Rectal smooth muscle tissue (tissue), 1 donor: ENCODE measurements around the gene ATP13A1.
"Not testable (repeated sequence)": the region's sequence is repeated elsewhere in the genome, so short reads cannot be mapped to it uniquely, and the experiment has no call there.

Experiments
- H3K27ac ChIP-seq: one replicate; pipeline ENCODE4 v1.7.0; 2013; ENCODE audit warnings: low read depth, low read length, inconsistent platforms
- H3K27me3 ChIP-seq: one replicate; pipeline ENCODE4 v1.7.0; 2013; ENCODE audit warnings: low read length; ENCODE audit not compliant: control insufficient read depth, insufficient read depth
- H3K36me3 ChIP-seq: one replicate; pipeline ENCODE4 v1.7.0; 2013; ENCODE audit warnings: low read length; ENCODE audit not compliant: control insufficient read depth, insufficient read depth
- H3K4me1 ChIP-seq: one replicate; pipeline ENCODE4 v1.7.0; 2013; ENCODE audit warnings: low read length; ENCODE audit not compliant: control insufficient read depth, insufficient read depth
- H3K4me3 ChIP-seq: one replicate; pipeline ENCODE4 v1.7.0; 2013; ENCODE audit warnings: low read length
- H3K9ac ChIP-seq: one replicate; pipeline ENCODE4 v1.7.0; 2013; ENCODE audit warnings: low read length

Gene ATP13A1

DNA sequence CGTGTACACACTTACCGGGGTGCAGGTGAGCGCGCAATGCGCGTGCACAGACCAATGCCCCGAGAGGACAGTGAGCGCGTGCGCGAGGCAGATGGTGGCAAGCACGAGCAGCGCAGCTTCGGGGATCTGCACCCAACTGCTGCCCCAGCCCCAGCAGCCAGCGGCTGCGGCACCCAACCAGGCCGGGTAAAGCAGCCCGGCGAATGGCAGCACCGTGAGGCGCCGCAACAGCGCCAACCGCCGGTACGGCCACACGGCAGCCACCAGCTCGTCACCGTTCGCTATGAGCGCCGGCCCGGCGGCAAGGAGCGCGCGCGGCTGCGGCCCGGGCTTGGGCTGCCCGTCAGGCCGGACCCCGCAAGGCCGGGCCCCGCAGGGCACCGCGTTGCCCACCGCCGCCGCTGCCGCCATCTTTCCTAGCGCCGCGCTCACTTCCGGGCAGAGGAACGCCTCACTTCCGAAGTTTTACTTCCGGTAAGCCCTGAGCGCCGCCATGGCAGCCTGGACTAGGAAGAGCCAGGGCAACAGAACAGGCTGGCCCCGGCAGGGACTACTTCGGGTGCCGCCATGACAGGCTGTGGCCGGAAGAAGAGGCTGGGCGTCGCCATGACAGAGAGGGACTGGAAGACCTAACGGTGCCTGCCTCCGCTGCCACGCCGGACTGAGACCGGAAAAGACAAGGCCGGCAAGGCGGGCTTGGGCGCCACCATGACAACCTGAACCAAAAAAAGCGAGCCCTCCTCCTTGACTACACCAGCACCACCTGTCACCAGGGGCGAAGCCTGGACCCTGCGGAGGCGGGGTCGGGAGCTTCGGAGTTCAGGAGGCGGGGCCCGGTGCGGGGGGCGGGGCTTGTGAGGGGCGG, at the start of gene ATP13A1:
Gene ATP13A1, minus strand, starts transcription at position 421 of the 865 bp plus-strand sequence. Its CDS starts 10 bp downstream, at position 411.
- Histone ChIP-seq H3K27ac (peak within 1 kb of the TSS; percentile 97), H3K27me3 (no peaks in the 10 kb centered on the region), H3K36me3 (peaks cover 11% of the 10 kb centered on the region), H3K4me3 (peak within 1 kb of the TSS; percentile 78), H3K9ac (peak within 1 kb of the TSS; percentile 34), H3K4me1 (no peaks in the 10 kb centered on the region)

DNA sequence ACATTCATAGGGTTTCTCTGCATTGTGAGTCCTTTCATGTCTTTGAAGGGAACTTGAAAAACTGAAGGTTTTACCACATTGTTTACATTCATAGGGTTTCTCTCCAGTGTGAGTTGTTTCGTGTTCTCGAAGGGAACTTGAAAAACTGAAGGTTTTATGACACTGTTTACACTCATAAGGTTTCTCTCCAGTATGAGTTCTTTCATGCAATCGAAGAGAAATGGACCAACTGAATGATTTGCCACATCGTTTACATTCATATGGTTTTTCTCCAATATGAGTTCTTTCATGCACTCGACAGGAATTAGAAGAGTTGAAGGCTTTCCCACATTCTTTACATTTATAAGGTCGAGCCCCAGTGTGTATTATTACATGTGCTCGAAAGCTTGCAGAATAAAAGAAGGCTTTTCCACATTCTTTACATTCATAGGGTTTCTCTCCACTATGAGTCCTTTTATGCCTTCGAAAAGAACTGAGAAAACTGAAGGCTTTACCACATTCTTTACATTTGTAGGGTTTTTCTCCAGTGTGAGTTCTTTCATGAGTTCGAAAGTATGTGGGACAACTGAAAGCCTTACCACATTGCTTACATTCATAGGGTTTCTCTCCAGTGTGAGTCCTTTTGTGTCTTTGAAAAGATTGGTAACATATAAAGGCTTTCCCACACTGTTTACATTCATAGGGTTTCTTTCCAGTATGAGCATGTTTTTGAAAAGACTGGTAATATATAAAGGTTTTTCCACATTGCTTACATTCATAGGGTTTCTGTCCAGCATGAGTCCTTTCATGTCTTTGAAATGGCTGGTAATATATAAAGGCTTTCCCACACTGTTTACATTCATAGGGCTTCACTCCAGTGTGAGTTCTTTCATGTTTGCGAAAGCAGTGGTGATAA, 48.7 kb upstream of the ATP13A1 start:
- Histone ChIP-seq H3K27me3 (no peaks in the 10 kb centered on the region), H3K4me1 (no peaks in the 10 kb centered on the region), H3K27ac (no peak overlapping the region), H3K4me3 (no peak overlapping the region), H3K36me3 (peaks cover 33% of the 10 kb centered on the region), H3K9ac (no peak overlapping the region)

DNA sequence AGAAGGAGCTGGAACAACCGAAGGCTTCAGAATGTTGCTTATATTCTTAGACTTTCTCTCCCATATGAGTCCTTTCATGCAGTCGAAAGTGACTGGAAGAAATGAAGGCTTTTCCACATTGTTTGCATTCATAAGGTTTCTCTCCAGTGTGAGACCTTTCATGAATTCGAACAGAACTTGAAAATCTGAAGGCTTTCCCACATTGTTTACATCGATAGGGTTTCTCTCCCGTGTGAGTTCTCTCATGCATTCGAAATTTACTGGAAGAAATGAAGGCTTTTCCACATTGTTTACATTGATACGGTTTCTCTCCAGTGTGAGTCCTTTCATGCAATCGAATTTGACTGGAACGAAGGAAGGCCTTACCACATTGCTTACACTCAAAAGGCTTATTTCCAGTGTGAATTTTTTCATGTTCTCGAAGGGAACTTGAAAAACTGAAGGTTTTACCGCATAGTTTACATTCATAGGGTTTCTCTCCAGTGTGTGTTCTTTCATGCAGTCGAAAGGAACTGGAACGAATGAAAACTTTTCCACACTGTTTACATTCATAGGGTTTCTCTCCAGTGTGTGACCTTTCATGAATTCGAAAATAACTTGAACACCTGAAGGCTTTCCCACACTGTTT, 47.9 kb upstream of the ATP13A1 start:
- no peak overlapping the region for H3K4me3 ChIP-seq
- peaks cover 33% of the 10 kb centered on the region for H3K36me3 ChIP-seq
- H3K4me1 ChIP-seq, result no peaks in the 10 kb centered on the region
- H3K27me3 ChIP-seq, result no peaks in the 10 kb centered on the region
- H3K27ac ChIP-seq, result no peak overlapping the region
- no peak overlapping the region for H3K9ac ChIP-seq

DNA sequence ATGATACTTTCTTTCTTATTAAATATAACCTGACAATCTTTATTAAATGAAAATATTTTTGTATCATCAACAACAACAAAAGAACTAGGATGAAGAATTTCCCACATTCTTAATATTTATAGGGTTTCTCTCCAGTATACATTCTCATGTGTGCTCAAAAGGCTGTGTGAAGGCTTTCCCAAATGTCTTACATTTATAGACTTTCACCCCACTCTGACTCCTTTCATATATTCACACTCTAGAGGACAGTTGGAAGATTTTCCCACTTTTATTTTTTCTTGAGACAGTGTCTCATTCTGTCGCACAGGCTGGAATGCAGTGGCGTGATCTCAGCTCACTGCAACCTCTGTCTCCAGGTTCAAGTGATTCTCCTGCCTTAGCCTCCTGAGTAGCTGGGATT, 47.0 kb upstream of the ATP13A1 start:
- Histone ChIP-seq H3K36me3 (peaks cover 30% of the 10 kb centered on the region), H3K4me1 (no peaks in the 10 kb centered on the region), H3K27ac (no peak overlapping the region), H3K4me3 (no peak overlapping the region), H3K9ac (no peak overlapping the region), H3K27me3 (no peaks in the 10 kb centered on the region)

DNA sequence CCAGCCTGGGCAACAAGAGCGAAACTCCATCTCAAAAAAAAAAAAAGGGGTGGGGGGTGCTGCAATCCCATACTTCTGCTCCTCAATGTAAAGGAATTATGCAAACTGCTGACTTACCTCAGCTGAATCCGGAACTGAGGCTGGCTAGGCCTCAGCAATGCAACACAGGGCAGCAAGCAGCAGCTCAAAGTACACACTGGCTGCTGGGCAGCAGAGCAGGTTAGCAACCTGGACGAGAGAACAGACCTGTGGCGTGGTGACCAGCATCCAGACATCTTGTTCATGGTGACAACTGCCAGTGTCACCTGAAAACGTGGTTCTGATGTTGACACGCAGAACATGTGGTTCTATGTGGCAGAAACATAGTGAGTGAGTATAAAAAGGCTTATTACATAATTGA, 41.4 kb upstream of the ATP13A1 start:
- Histone ChIP-seq H3K4me3 (no peak overlapping the region), H3K9ac (no peak overlapping the region), H3K4me1 (no peaks in the 10 kb centered on the region), H3K27ac (no peak overlapping the region), H3K36me3 (no peaks in the 10 kb centered on the region), H3K27me3 (no peaks in the 10 kb centered on the region)

DNA sequence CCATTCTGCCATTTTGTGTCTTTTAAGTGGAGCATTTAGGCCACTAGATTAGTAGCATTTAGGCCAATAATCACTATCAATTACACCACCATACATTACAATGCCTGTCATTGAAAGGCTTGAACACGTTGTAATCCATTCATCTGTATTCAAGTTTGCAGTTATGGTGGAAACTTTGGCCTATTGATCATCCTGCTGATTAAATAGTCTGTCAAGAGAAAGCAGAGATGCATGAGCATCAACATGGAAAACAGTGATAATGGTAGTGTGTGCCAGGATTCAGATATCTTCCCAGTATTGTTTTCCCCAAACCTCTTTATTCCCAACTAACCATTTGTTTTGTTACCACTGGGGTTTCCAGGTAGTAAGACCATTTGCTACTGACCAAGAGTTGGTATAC, 37.0 kb upstream of the ATP13A1 start:
- not testable (repeated sequence) for H3K4me1 ChIP-seq, H3K4me3 ChIP-seq, H3K27me3 ChIP-seq, H3K9ac ChIP-seq, H3K27ac ChIP-seq, H3K36me3 ChIP-seq

DNA sequence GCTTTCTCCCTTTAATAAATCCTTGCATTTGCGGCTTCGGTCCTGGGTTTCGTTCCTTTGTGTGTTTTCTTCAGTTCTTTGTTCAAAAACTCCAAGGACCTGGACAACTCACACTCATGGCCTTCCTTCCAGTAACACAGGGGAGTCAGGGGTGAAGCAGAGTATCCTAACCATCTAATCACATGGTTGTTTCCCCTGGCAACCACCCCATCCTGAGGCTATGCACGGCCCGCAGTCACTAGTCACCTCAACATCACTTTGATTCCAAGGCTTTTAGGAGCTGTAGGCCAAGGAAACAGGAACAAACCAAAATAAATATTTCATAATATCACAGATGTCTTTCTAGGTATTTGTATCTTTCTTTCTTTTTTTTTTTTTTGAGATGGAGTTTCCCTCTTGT, 34.1 kb upstream of the ATP13A1 start:
- Histone ChIP-seq H3K36me3 (no peaks in the 10 kb centered on the region), H3K4me1 (no peaks in the 10 kb centered on the region), H3K27ac (no peak overlapping the region), H3K4me3 (no peak overlapping the region), H3K27me3 (no peaks in the 10 kb centered on the region), H3K9ac (no peak overlapping the region)

DNA sequence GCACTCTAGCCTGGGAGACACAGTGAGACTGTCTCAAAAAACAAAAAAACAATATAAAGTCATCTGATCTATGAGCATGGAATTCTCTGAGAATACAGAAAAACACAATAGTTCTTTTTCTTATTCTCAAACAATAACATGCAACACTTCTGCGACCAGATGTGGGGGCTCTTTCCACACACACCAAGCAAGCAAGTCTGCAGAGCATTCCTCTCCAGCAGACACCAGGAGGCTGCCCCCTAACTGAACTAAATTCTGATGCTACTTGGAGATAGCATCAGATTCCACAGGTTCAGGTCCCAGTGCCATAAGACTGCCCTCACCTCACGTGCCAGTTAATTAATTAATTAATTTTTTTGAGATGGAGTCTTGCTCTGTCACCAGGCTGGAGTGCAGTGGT, 32.9 kb upstream of the ATP13A1 start:
- Histone ChIP-seq H3K4me1 (no peaks in the 10 kb centered on the region), H3K36me3 (no peaks in the 10 kb centered on the region), H3K27ac (no peak overlapping the region), H3K4me3 (no peak overlapping the region), H3K27me3 (no peaks in the 10 kb centered on the region), H3K9ac (no peak overlapping the region)

DNA sequence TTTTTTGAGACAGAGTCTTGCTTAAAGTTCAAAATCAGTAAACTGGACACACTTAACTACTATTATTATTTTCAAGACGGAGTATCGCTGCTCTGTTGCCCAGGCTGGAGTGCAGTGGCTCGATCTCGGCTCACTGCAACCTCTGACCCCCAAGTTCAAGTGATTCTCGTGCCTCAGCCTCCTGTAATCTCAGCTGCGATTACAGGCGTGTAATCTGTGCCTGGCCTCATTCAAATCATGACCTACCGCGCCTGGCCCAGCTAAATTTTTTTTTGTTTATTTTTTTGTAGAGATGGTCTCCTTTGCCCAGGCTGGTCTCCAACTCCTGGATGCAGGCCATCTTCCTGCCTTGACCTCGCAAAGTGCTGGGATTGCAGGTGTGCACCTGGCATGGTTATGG, 28.2 kb upstream of the ATP13A1 start:
- Histone ChIP-seq H3K36me3 (no peaks in the 10 kb centered on the region), H3K27ac (no peak overlapping the region), H3K9ac (no peak overlapping the region), H3K4me1 (no peaks in the 10 kb centered on the region), H3K27me3 (no peaks in the 10 kb centered on the region), H3K4me3 (no peak overlapping the region)

DNA sequence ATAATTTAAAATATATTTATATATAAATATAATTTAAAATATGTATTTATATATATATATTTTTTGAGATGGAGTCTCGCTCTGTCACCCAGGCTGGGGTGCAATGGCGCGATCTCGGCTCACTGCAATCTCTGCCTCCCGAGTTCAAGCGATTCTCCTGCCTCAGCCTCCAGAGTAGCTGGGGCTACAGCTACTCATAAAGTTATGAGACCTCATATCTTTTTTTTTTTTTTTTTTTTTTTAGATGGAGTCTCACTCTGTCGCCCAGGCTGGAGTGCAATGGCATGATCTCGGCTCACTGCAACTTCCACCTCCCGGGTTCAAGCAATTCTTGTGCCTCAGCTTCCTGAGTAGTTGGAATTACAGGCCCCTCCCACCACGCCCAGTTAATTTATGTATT, 25.5 kb upstream of the ATP13A1 start:
- H3K36me3 ChIP-seq, H3K4me1 ChIP-seq, H3K4me3 ChIP-seq, H3K9ac ChIP-seq, H3K27me3 ChIP-seq, H3K27ac ChIP-seq: not testable (repeated sequence)

DNA sequence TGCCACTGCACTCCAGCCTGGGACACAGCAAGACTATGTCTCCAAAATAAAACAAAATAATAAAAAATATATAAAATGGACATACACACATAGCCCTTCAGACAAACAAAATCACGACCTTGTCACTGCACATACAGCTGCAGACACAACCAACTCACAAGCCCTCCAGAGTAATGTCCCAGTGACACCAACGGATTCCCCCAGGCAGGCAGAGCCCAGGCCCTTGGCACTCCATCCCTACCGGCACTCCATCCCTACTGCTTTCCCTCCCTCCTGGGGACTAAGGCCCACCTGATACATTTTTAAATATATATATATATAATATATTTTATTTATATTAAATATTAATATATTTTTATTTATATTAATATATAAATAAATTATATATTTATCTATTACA, 23.6 kb upstream of the ATP13A1 start:
- Histone ChIP-seq H3K27ac (no peak overlapping the region), H3K36me3 (no peaks in the 10 kb centered on the region), H3K4me1 (no peaks in the 10 kb centered on the region), H3K9ac (no peak overlapping the region), H3K27me3 (no peaks in the 10 kb centered on the region), H3K4me3 (no peak overlapping the region)

DNA sequence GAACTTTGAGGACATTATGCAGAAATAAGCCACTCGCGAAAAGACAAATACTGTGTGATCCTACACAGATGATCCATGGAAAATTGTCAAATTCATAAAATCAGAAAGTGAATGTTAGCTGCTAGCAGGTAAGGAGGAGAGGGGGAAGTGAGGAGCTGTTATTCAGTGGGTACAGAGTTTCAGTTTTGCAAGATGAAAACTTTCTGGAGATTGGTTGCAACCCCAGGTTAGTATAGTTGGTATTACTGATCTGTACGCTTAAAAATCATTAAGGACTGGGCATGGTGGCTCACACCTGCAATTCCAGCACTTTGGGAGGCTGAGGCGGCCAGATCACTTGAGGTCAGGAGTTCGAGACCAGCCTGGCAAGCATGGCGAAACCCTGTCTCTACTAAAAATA, 23.1 kb upstream of the ATP13A1 start:
- Histone ChIP-seq H3K27me3 (no peaks in the 10 kb centered on the region), H3K4me1 (no peaks in the 10 kb centered on the region), H3K36me3 (no peaks in the 10 kb centered on the region), H3K4me3 (no peak overlapping the region), H3K9ac (no peak overlapping the region), H3K27ac (no peak overlapping the region)
